K562 (cell line): ENCODE results near the gene EXD2. TPM values are rescaled to one million over a fixed set of nuclear protein-coding genes. Genes with fewer than 3 reads are reported as not detected.

Experiments
- ATAC-seq: fragments of 200-7000 bp; cut with Tn5 transposase; 3 replicates; pipeline ENCODE4 v1.9.1; 2020; ENCODE audit warnings: moderate library complexity
- BruUV-seq: library from RNA; stranded (reverse); fragments of 400-500 nt; replicated peaks from 2 replicates; lab custom pipeline; 2021; lab: Mats Ljungman, UMichigan
- CTCF ChIA-PET: fragments of 300-600 bp; formaldehyde crosslinking; extraction: SDS; loops from one replicate; lab custom pipeline; 2021; ENCODE audit warnings: low intra/inter-chr PET ratio; lab: Yijun Ruan, JAX
- POLR2A ChIA-PET: fragments of 300-600, 350-650 bp; sonication (Branson Sonifier 250); formaldehyde crosslinking; extraction: SDS; loops from one replicate; lab custom pipeline; 2021; ENCODE audit warnings: antibody characterized with exemption, inconsistent platforms; lab: Yijun Ruan, JAX
- DNase-seq, 4 experiments: peaks; one replicate each; pipeline versions ENCODE4 v3.0.0 to v3.0.0-alpha.2; 2011 to 2018; ENCODE audit warnings: low spot score in 3 of 4, mixed read lengths in 3 of 4; ENCODE audit errors: extremely low read depth in 1 of 4
- FAIRE-seq: peaks from 2 replicates; lab custom pipeline; 2011; peaks lifted over from hg19 to GRCh38; lab: Jason Lieb, UNC
- H2AFZ ChIP-seq: 2 replicates; pipeline ENCODE4 v1.6.0; 2011; ENCODE audit warnings: low read depth, low read length, control low read depth, inconsistent platforms
- H3K27ac ChIP-seq: fragments of 200-600 bp; 3 replicates; pipeline ENCODE4 v1.8.0; 2011; ENCODE audit warnings: low read depth, mild to moderate bottlenecking, control low read depth, inconsistent platforms, low read length, moderate library complexity, mixed read lengths; ENCODE audit errors: extremely low read depth
- H3K27me3 ChIP-seq, 2 experiments: fragments of 300-600 bp in 1 of 2; 2 replicates in 1 of 2; 3 replicates in 1 of 2; pipeline versions ENCODE4 v1.6.0 to v1.8.0; 2011; ENCODE audit warnings: inconsistent platforms in 2 of 2, low read length in 2 of 2, mild to moderate bottlenecking in 1 of 2, mixed read lengths in 1 of 2, moderate library complexity in 1 of 2; ENCODE audit not compliant: control insufficient read depth in 2 of 2, insufficient read depth in 2 of 2
- H3K36me3 ChIP-seq: fragments of 300-600 bp; 3 replicates; pipeline ENCODE4 v1.8.0; 2011; ENCODE audit warnings: mild to moderate bottlenecking, low read length, inconsistent platforms; ENCODE audit not compliant: control insufficient read depth, insufficient read depth
- H3K4me1 ChIP-seq, 2 experiments: fragments of 200-600 bp in 1 of 2; replicated peaks in 1 of 2; 2 replicates in 1 of 2; 3 replicates in 1 of 2; pipeline versions ENCODE4 v1.5.1 to v1.8.0; 2011; ENCODE audit warnings: inconsistent platforms in 2 of 2, low read length in 2 of 2, mild to moderate bottlenecking in 1 of 2, mixed read lengths in 1 of 2, moderate library complexity in 1 of 2; ENCODE audit not compliant: control insufficient read depth in 2 of 2, insufficient read depth in 2 of 2
- H3K4me2 ChIP-seq: 2 replicates; pipeline ENCODE4 v1.6.1; 2011; ENCODE audit warnings: low read length, control low read depth, inconsistent platforms, mixed read lengths; ENCODE audit not compliant: insufficient read depth
- H3K4me3 ChIP-seq: fragments of 200-600 bp; sonication (generic), shearing (Covaris generic); 2 replicates; pipeline ENCODE4 v1.5.1; 2016; ENCODE audit warnings: control low read depth, inconsistent platforms
- H3K79me2 ChIP-seq: fragments of 200-600 bp; 3 replicates; pipeline ENCODE4 v1.8.0; 2011; ENCODE audit warnings: low read length, inconsistent platforms; ENCODE audit not compliant: control insufficient read depth, insufficient read depth
- H3K9ac ChIP-seq, 2 experiments: 2 replicates each; pipeline versions ENCODE4 v1.6.0 to v1.6.1; 2011; ENCODE audit warnings: low read depth in 2 of 2, low read length in 2 of 2, control low read depth in 1 of 2, inconsistent platforms in 1 of 2, mild to moderate bottlenecking in 1 of 2, mixed read lengths in 1 of 2; ENCODE audit not compliant: insufficient read depth in 1 of 2
- H3K9me1 ChIP-seq: one replicate; pipeline ENCODE4 v1.6.0; 2011; ENCODE audit warnings: inconsistent platforms, mild to moderate bottlenecking, low read length, moderate library complexity; ENCODE audit not compliant: control insufficient read depth, insufficient read depth
- H3K9me3 ChIP-seq: replicated peaks from 2 replicates; pipeline ENCODE4 v1.5.1; 2011; ENCODE audit warnings: low read depth, low read length, inconsistent platforms; ENCODE audit not compliant: control insufficient read depth, insufficient read depth
- H4K20me1 ChIP-seq: replicated peaks from 2 replicates; pipeline ENCODE4 v1.6.1; 2011; ENCODE audit warnings: low read length, inconsistent platforms, mixed read lengths; ENCODE audit not compliant: control insufficient read depth, insufficient read depth
- E4F1 ChIP-seq: fragments of 250-450 bp; sonication (Bioruptor Pico); IDR thresholded peaks from 2 replicates; pipeline ENCODE4 v1.5.0; 2021; ENCODE audit warnings: mild to moderate bottlenecking, borderline replicate concordance
- GTF2A2 ChIP-seq: IDR thresholded peaks from 2 replicates; pipeline ENCODE4 v1.6.1; 2016; ENCODE audit warnings: mild to moderate bottlenecking, missing genetic modification characterization, missing compliant biosample characterization
- SOX6 ChIP-seq: fragments of 450-650 bp; IDR thresholded peaks from 2 replicates; pipeline ENCODE4 v1.6.1; 2014; ENCODE audit warnings: mild to moderate bottlenecking
- ZNF354B ChIP-seq: fragments of 250-450 bp; sonication (Bioruptor Pico); IDR thresholded peaks from 2 replicates; pipeline ENCODE4 v1.4.0; 2020
- WGBS: fragments of 100-300 bp; shearing (Covaris generic); methylation state at CpG from one replicate; pipeline ENCODE4 v1.1.6; 2016; ENCODE audit warnings: low coverage, mixed read lengths; ENCODE audit not compliant: insufficient coverage; ENCODE audit errors: missing lambda C conversion rate; 5-methylcytosine and 5-hydroxymethylcytosine counted together
- in situ Hi-C: fragments of 300-500 bp; cut with MboI; formaldehyde crosslinking; loops from 4 replicates; pipeline ENCODE4 v1.15.0; 2018; ENCODE audit warnings: inconsistent platforms, mixed read lengths
- intact Hi-C: fragments of 100-400 bp; cut with micrococcal nuclease; formaldehyde crosslinking; loops from 2 replicates; pipeline ENCODE4 v1.14.2; 2022
- polyA plus RNA-seq, 8 experiments: library from polyadenylated mRNA; depleted of rRNA in 4 of 8; stranded (reverse) in 5 of 8; unstranded in 3 of 8; fragments of >200 nt; fragmentation: Nextera tagmentation in 2 of 8; fragmentation: Illumina TruSeq in 1 of 8; extraction: Ambion mirVana in 2 of 8; extraction: Trizol in 1 of 8; gene quantifications; 2 replicates each; pipeline versions ENCODE4 v1.2.1 to v1.2.3, GENCODE V29; 2011 to 2014; ENCODE audit warnings: inconsistent platforms in 1 of 8, missing spikeins in 1 of 8
- total RNA-seq, 7 experiments: library from RNA; depleted of rRNA in 6 of 7; stranded (reverse); fragments of >200 nt in 6 of 7; fragmentation: Illumina TruSeq in 2 of 7; extraction: Trizol in 2 of 7; gene quantifications; 2 replicates each; pipeline versions ENCODE4 v1.2.1 to v1.2.3, GENCODE V29; 2011 to 2021; ENCODE audit warnings: low replicate concordance in 1 of 7

Gene EXD2
- total and polyA plus RNA-seq, 9 of the 15 experiments (the other 6 are each of a cell fraction or from before 2014, with no cell fraction given), result 1.6 to 7.5 (median 3.7) TPM

- no peak for TF ChIP-seq E4F1 (CRISPR knock-in tag)
- no peak for TF ChIP-seq ZNF354B (CRISPR knock-in tag)
- TF ChIP-seq, all 486 proteins: peak for 0
Observed at GRCh38 chr14:69270097-69270496, 78.8 kb downstream of the EXD2 start (continued).

- DNase-seq (no peak), FAIRE-seq (no peak), ATAC-seq (no peak)
- Histone ChIP-seq H3K9ac (no peak overlapping the region), H3K27ac (no peak overlapping the region), H2AFZ (no peak overlapping the region), H4K20me1 (no peaks in the 10 kb centered on the region), H3K4me1 (no peaks in the 10 kb centered on the region), H3K27me3 (peaks cover 10 to 44% of the 10 kb centered on the region in 2 experiments; a peak in 4 of 5 replicates), H3K4me2 (no peak overlapping the region), H3K79me2 (no peaks in the 10 kb centered on the region), H3K9me1 (no peaks in the 10 kb centered on the region), H3K36me3 (no peaks in the 10 kb centered on the region), H3K9me3 (no peaks in the 10 kb centered on the region), H3K4me3 (no peak overlapping the region)
- CTCF ChIA-PET, result no interaction called here
- WGBS, result 2% methylated on average over 19 of the region's 21 CpGs
- TF ChIP-seq SOX6 (no peak), GTF2A2 (tag) (no peak)
- POLR2A ChIA-PET, result no interaction called here
- intact Hi-C loops, result no loop called here
- in situ Hi-C loops, result loop anchor here (25.0 kb wide), 1 partner anchor 191 kb away; no protein-coding TSS in a partner anchor
- BruUV-seq, result no TSS peak
Observed at GRCh38 chr14:69270795-69271708, 79.8 kb downstream of the EXD2 start.
